IMR-90 (cell line): Measurements from ENCODE around the gene LGI2. TPM values are rescaled to one million over a fixed set of nuclear protein-coding genes. Genes with fewer than 3 reads are reported as not detected.

Experiments
- ATAC-seq: fragments of 200-7000 bp; cut with Tn5 transposase; 2 replicates; pipeline ENCODE4 v1.9.1; 2020; ENCODE audit warnings: low read depth, mild to moderate bottlenecking, moderate library complexity
- BruUV-seq: library from RNA; stranded (reverse); fragments of 400-500 nt; replicated peaks from 2 replicates; lab custom pipeline; 2021; lab: Mats Ljungman, UMichigan
- CTCF ChIA-PET: fragments of 300-600 bp; formaldehyde crosslinking; extraction: SDS; loops from one replicate; lab custom pipeline; 2021; ENCODE audit warnings: antibody characterized with exemption; lab: Yijun Ruan, JAX
- POLR2A ChIA-PET: fragments of 300-600 bp; sonication (Branson Sonifier 250); formaldehyde crosslinking; loops from one replicate; lab custom pipeline; 2022; ENCODE audit warnings: antibody characterized with exemption; ENCODE audit not compliant: unreplicated experiment; lab: Charles Lee
- DNase-seq: peaks from one replicate; pipeline ENCODE4 v3.0.0; 2013
- H2AFZ ChIP-seq: replicated peaks from 2 replicates; pipeline ENCODE3; 2013; ENCODE audit warnings: low read length, mild to moderate bottlenecking; ENCODE audit not compliant: poor library complexity
- H2AK5ac ChIP-seq: 2 replicates; pipeline ENCODE4 v1.6.1; 2013; ENCODE audit warnings: low read depth, low read length, inconsistent platforms
- H2AK9ac ChIP-seq: replicated peaks from 2 replicates; pipeline ENCODE3; 2013; ENCODE audit warnings: mild to moderate bottlenecking, low read depth, low read length, moderate library complexity; ENCODE audit not compliant: poor library complexity
- H2BK120ac ChIP-seq: 2 replicates; pipeline ENCODE4 v1.6.1; 2013; ENCODE audit warnings: low read depth, low read length, inconsistent platforms
- H2BK15ac ChIP-seq: 3 replicates; pipeline ENCODE4 v1.6.1; 2013; ENCODE audit warnings: low read depth, low read length, inconsistent platforms
- H2BK20ac ChIP-seq: 2 replicates; pipeline ENCODE4 v1.6.1; 2013; ENCODE audit warnings: low read depth, mild to moderate bottlenecking, inconsistent platforms, low read length, moderate library complexity
- H2BK5ac ChIP-seq: 2 replicates; pipeline ENCODE4 v1.6.1; 2013; ENCODE audit warnings: mild to moderate bottlenecking, low read depth, low read length, inconsistent platforms; ENCODE audit not compliant: poor library complexity, severe bottlenecking
- H3K14ac ChIP-seq: replicated peaks from 2 replicates; pipeline ENCODE4 v1.6.1; 2013; ENCODE audit warnings: low read depth, low read length, inconsistent platforms
- H3K18ac ChIP-seq: 2 replicates; pipeline ENCODE4 v1.6.1; 2013; ENCODE audit warnings: low read depth, low read length, control low read depth
- H3K23ac ChIP-seq: 2 replicates; pipeline ENCODE4 v1.6.1; 2013; ENCODE audit warnings: low read depth, low read length, inconsistent platforms
- H3K27ac ChIP-seq: 2 replicates; pipeline ENCODE4 v1.5.1; 2013; ENCODE audit warnings: mild to moderate bottlenecking, control low read depth, low read length; ENCODE audit not compliant: insufficient read depth
- H3K27me3 ChIP-seq: 2 replicates; pipeline ENCODE4 v1.6.1; 2013; ENCODE audit warnings: low read length; ENCODE audit not compliant: control insufficient read depth, insufficient read depth
- H3K36me3 ChIP-seq: 2 replicates; pipeline ENCODE4 v1.6.1; 2013; ENCODE audit warnings: low read length, mixed read lengths; ENCODE audit not compliant: control insufficient read depth, insufficient read depth
- H3K4ac ChIP-seq: 2 replicates; pipeline ENCODE4 v1.6.1; 2013; ENCODE audit warnings: low read depth, low read length, inconsistent platforms
- H3K4me1 ChIP-seq: 2 replicates; pipeline ENCODE4 v1.6.1; 2013; ENCODE audit warnings: low read length, mixed read lengths; ENCODE audit not compliant: control insufficient read depth, insufficient read depth
- H3K4me2 ChIP-seq: 2 replicates; pipeline ENCODE4 v1.6.1; 2013; ENCODE audit warnings: low read depth, mild to moderate bottlenecking, control low read depth, low read length, moderate library complexity
- H3K4me3 ChIP-seq: 2 replicates; pipeline ENCODE4 v1.5.1; 2013; ENCODE audit warnings: low read depth, mild to moderate bottlenecking, control low read depth, low read length, moderate library complexity; ENCODE audit not compliant: insufficient read depth
- H3K56ac ChIP-seq: 2 replicates; pipeline ENCODE4 v1.6.1; 2013; ENCODE audit warnings: low read length, inconsistent platforms; ENCODE audit not compliant: insufficient read depth; ENCODE audit errors: extremely low read depth
- H3K79me1 ChIP-seq, 2 experiments: 2 replicates each; pipeline ENCODE4 v1.6.1; 2013; ENCODE audit warnings: low read length in 2 of 2, inconsistent platforms in 1 of 2, low read depth in 1 of 2
- H3K9ac ChIP-seq: 2 replicates; pipeline ENCODE4 v1.6.1; 2013; ENCODE audit warnings: low read depth, low read length, control low read depth
- H3K9me1 ChIP-seq: 2 replicates; pipeline ENCODE4 v1.6.1; 2013; ENCODE audit warnings: low read length, inconsistent platforms; ENCODE audit not compliant: insufficient read depth
- H3K9me3 ChIP-seq: 2 replicates; pipeline ENCODE4 v1.6.1; 2013; ENCODE audit warnings: low read length; ENCODE audit not compliant: control insufficient read depth, insufficient read depth
- H4K20me1 ChIP-seq: 2 replicates; pipeline ENCODE4 v1.6.1; 2013; ENCODE audit warnings: low read length, inconsistent platforms; ENCODE audit not compliant: insufficient read depth
- H4K5ac ChIP-seq: 2 replicates; pipeline ENCODE4 v1.6.1; 2013; ENCODE audit warnings: mild to moderate bottlenecking, low read depth, low read length, control low read depth
- H4K8ac ChIP-seq, 2 experiments: 2 replicates each; pipeline ENCODE4 v1.6.1; 2013; ENCODE audit warnings: low read depth in 2 of 2, low read length in 2 of 2, control low read depth in 1 of 2, inconsistent platforms in 1 of 2
- H4K91ac ChIP-seq: 2 replicates; pipeline ENCODE4 v1.6.1; 2013; ENCODE audit warnings: low read depth, low read length, inconsistent platforms; ENCODE audit not compliant: insufficient read depth
- BHLHE40 ChIP-seq: fragments of 150-350 bp; IDR thresholded peaks from 2 replicates; pipeline ENCODE4 v1.6.1; 2016; ENCODE audit warnings: mild to moderate bottlenecking, low read depth, low read length
- WGBS, 2 experiments: methylation state at CpG; one replicate each; pipeline versions ENCODE4 v1.1.5 to v1.1.7; 2013; ENCODE audit warnings: missing lambda C conversion rate in 2 of 2; ENCODE audit not compliant: insufficient read length in 1 of 2; ENCODE audit errors: extremely low coverage in 2 of 2; 5-methylcytosine and 5-hydroxymethylcytosine counted together
- dilution Hi-C: fragments of 300-500 bp; cut with HindIII; formaldehyde crosslinking; loops from one replicate; pipeline ENCODE4 v1.14.3; 2018; ENCODE audit warnings: low sequenced_read_pairs; ENCODE audit not compliant: unreplicated experiment
- in situ Hi-C: fragments of 300-500 bp; cut with MboI; formaldehyde crosslinking; loops from 3 replicates; pipeline ENCODE4 v1.14.3; 2019; ENCODE audit warnings: low sequenced_read_pairs, inconsistent platforms, mixed read lengths
- intact Hi-C: fragments of 100-400 bp; cut with micrococcal nuclease; formaldehyde crosslinking; loops from 2 replicates; pipeline ENCODE4 v1.10.0; 2022
- polyA plus RNA-seq, 3 experiments: library from polyadenylated mRNA; depleted of rRNA; stranded (reverse); fragments of >200 nt; gene quantifications; 2 replicates each; pipeline ENCODE4 v1.2.3, GENCODE V29; 2012; ENCODE audit warnings: low replicate concordance in 1 of 3
- total RNA-seq: library from RNA; depleted of rRNA; stranded (reverse); fragments of >200 nt; gene quantifications from 2 replicates; pipeline ENCODE4 v1.2.3, GENCODE V29; 2012

Gene LGI2
- total and polyA plus RNA-seq, 2 of the 4 experiments (the other 2 are of a cell fraction): not detected

- ChIA-PET POLR2A (no interaction called here), CTCF (no interaction called here)
- no peak for TF ChIP-seq BHLHE40
- Histone ChIP-seq H3K36me3 (no peaks in the 10 kb centered on the region), H2BK15ac (no peak overlapping the region), H2BK20ac (no peak overlapping the region), H3K4ac (no peak overlapping the region), H3K9ac (no peak overlapping the region), H4K8ac (no peak overlapping the region), H3K9me3 (no peaks in the 10 kb centered on the region), H3K56ac (no peak overlapping the region), H3K27me3 (peaks cover 20% of the 10 kb centered on the region), H2AK5ac (no peak overlapping the region), H3K23ac (no peak overlapping the region), H3K9me1 (no peaks in the 10 kb centered on the region), H2AK9ac (no peak overlapping the region), H4K5ac (no peak overlapping the region), H3K4me2 (no peak overlapping the region), H3K4me1 (no peaks in the 10 kb centered on the region), H2BK5ac (no peak overlapping the region), H4K20me1 (no peaks in the 10 kb centered on the region), H3K14ac (no peak overlapping the region), H2AFZ (no peak overlapping the region), H3K27ac (no peak overlapping the region), H3K18ac (no peak overlapping the region), H3K4me3 (no peak overlapping the region), H2BK120ac (no peak overlapping the region), H3K79me1 (no peaks in the 10 kb centered on the region), H4K91ac (no peak overlapping the region)
- intact Hi-C loops: no loop called here
- in situ Hi-C loops: no loop called here
- dilution Hi-C loops: no loop called here
- ATAC-seq (no peak), DNase-seq (no peak)
- 70% methylated on average over 2 of the region's 8 CpGs; no CpG with 5 or more reads in 1 of the 2 experiments for WGBS, 2 experiments
- BruUV-seq: no TSS peak
Measured at GRCh38 chr4:25012655-25013054, 18.1 kb downstream of the LGI2 start.
